IMR-90 (cell line): Measurements from ENCODE around the gene LRRC4C.

Source experiments
- BHLHE40 ChIP-seq: fragments of 150-350 bp; IDR thresholded peaks from 2 replicates; pipeline ENCODE4 v1.6.1; 2016; ENCODE audit warnings: mild to moderate bottlenecking, low read depth, low read length
- CHD1 ChIP-seq: IDR thresholded peaks from 2 replicates; pipeline ENCODE4 v1.6.1; 2012; ENCODE audit warnings: low read depth, low read length, improper control_type of control experiment
- CTCF ChIP-seq: conservative IDR thresholded peaks from 2 replicates; pipeline ENCODE4 v1.5.1; 2012; ENCODE audit warnings: mild to moderate bottlenecking, low read depth, low read length, improper control_type of control experiment
- ELK1 ChIP-seq: fragments of 150-350 bp; IDR thresholded peaks from 2 replicates; pipeline ENCODE4 v1.6.1; 2016; ENCODE audit warnings: low read depth, mild to moderate bottlenecking, low read length, moderate library complexity, borderline replicate concordance

- TF ChIP-seq ELK1 = no peak
- no peak for TF ChIP-seq CTCF
- no peak for TF ChIP-seq BHLHE40
- no peak for TF ChIP-seq CHD1
These were observed 45.6 kb downstream of the LRRC4C start for GRCh38 chr11:41413843-41414242.
